ENCODE measurements around the gene ART3.

The ART3 gene

DNA sequence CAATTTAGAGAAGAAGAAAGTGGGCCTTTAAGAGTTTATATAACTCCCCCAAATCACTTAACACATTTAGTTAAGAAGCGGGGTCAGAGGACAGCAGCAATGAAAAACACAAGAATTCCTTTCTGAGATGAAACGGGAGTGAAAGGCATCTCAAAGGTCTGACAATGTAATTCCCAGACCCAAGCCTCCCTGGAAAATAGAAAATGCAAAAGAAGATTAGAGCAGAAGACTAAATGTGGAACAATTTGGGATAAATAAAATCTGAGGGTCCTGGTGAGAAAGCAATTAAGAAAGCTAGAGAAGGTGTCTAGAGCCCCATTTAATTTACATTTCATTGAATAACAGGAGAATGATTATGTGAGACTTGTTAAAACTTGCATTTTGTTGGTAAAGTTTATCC is 19.1 kb upstream of the ART3 start:
- no peaks in the 10 kb centered on the region for H3K4me1 ChIP-seq (ENCODE audit: control insufficient read depth in 1 of 2, insufficient read depth in 1 of 2, low read depth in 1 of 2, low read length in 1 of 2)
- TF ChIP-seq, protein P1, sequence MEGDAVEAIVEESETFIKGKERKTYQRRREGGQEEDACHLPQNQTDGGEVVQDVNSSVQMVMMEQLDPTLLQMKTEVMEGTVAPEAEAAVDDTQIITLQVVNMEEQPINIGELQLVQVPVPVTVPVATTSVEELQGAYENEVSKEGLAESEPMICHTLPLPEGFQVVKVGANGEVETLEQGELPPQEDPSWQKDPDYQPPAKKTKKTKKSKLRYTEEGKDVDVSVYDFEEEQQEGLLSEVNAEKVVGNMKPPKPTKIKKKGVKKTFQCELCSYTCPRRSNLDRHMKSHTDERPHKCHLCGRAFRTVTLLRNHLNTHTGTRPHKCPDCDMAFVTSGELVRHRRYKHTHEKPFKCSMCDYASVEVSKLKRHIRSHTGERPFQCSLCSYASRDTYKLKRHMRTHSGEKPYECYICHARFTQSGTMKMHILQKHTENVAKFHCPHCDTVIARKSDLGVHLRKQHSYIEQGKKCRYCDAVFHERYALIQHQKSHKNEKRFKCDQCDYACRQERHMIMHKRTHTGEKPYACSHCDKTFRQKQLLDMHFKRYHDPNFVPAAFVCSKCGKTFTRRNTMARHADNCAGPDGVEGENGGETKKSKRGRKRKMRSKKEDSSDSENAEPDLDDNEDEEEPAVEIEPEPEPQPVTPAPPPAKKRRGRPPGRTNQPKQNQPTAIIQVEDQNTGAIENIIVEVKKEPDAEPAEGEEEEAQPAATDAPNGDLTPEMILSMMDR (IDR thresholded peaks at IDR 0.05) = no peak
- H3K4me3 ChIP-seq (ENCODE audit: low read depth in 1 of 2, low read length in 1 of 2) = no peak overlapping the region
- no peaks in the 10 kb centered on the region for H3K36me3 ChIP-seq
- no peaks in the 10 kb centered on the region for H3K9me3 ChIP-seq
- H3K27me3 ChIP-seq = peaks cover 35% of the 10 kb centered on the region
- no peak overlapping the region for H3K27ac ChIP-seq

DNA sequence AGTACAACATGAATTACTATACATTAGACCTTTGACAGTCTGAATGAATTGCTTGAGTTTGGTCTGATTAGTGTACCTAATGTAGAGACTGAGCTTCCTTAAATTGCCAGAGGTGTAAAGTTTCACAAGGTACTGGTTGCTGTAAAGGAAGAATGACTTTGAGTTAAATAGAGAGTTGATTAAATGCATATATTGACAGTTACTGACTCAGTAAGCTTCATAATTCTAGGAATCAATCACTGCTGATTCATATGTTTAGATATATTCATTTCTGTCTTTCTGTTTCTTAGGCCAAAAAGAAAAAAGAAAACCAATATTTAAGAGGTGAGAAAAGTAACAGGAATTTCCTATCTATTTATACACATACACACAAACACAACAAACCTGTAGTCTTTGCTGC is 16.2 kb upstream of the ART3 start:
- H3K4me3 ChIP-seq (ENCODE audit: low read depth in 1 of 2, low read length in 1 of 2) = no peak overlapping the region
- no peaks in the 10 kb centered on the region for H3K4me1 ChIP-seq (ENCODE audit: control insufficient read depth in 1 of 2, insufficient read depth in 1 of 2, low read depth in 1 of 2, low read length in 1 of 2)
- TF ChIP-seq, protein P1 (IDR thresholded peaks at IDR 0.05) = no peak
- no peaks in the 10 kb centered on the region for H3K9me3 ChIP-seq
- no peaks in the 10 kb centered on the region for H3K36me3 ChIP-seq
- no peak overlapping the region for H3K27ac ChIP-seq
- H3K27me3 ChIP-seq = peaks cover 35% of the 10 kb centered on the region

DNA sequence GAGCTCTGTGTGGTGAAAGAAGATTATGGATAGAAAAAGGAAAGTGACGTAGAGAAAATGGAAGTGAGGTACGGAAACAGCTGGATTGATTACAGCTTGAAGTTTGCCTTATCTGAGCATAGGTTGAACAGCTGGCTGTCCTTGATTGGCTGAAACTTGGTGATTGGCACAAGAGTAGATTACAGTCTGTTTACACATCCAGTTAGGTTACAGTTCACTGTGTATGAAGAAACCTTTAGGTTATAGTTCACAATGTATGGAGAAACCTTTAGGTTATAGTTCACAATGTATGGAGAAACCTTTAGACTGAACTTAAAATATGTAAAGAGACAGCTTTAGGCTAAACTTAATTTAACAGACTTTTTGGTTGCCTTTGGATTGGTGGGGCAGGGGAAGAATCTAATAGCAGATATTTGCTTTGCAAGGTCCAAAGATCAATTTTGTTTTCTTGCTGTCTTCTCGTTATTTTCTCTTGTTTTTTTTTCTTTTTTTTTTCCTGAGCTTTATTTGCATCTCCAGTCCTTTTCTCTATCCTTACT is 15.6 kb upstream of the ART3 start:
- H3K27ac ChIP-seq = no peak overlapping the region
- H3K4me3 ChIP-seq (ENCODE audit: low read depth in 1 of 2, low read length in 1 of 2) = no peak overlapping the region
- H3K4me1 ChIP-seq (ENCODE audit: control insufficient read depth in 1 of 2, insufficient read depth in 1 of 2, low read depth in 1 of 2, low read length in 1 of 2) = no peaks in the 10 kb centered on the region
- H3K9me3 ChIP-seq = no peaks in the 10 kb centered on the region
- peaks cover 35% of the 10 kb centered on the region for H3K27me3 ChIP-seq
- TF ChIP-seq, protein P1 (IDR thresholded peaks at IDR 0.05) = no peak
- H3K36me3 ChIP-seq = no peaks in the 10 kb centered on the region

DNA sequence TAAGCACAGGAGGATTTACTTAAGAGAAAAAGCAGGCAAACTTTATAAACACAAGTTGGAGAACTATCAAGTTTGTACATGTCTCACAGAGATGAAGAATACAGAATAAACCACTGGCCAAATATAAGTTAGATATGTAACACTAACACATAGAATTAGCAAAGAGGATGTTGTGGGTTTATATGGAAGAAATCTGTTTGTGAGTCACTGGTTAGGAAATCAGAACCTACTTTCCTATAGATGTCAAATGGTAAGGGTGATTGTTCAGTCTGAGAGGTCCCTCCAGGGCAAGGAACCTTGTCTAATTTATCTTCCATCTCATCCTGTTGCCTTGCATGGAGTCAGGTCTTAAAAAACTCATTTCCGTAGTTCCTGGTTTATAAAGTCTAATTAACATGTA is 14.8 kb upstream of the ART3 start:
- TF ChIP-seq, protein P1 (IDR thresholded peaks at IDR 0.05) = no peak
- H3K27ac ChIP-seq = no peak overlapping the region
- no peaks in the 10 kb centered on the region for H3K36me3 ChIP-seq
- H3K27me3 ChIP-seq = peaks cover 35% of the 10 kb centered on the region
- no peaks in the 10 kb centered on the region for H3K4me1 ChIP-seq (ENCODE audit: control insufficient read depth in 1 of 2, insufficient read depth in 1 of 2, low read depth in 1 of 2, low read length in 1 of 2)
- no peak overlapping the region for H3K4me3 ChIP-seq (ENCODE audit: low read depth in 1 of 2, low read length in 1 of 2)
- H3K9me3 ChIP-seq = no peaks in the 10 kb centered on the region

DNA sequence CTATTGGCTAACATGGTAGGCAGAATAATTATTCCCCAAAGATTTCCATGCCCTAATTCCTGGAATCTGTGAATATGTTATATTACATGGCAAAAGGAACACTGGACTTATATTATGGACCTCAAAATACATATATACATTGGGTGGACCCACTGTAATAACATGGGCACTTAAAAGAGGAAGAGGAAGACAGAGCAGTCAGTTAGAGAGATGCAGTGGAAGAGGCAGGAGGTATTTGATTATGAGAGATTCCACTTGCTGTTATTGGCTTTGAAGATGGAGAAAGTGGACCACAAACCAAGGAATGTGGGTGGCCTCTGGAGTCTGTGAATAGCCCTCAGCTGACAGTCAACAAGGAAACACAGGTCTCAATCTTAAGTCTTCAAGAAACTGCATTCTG is 14.0 kb upstream of the ART3 start:
- Histone ChIP-seq H3K4me3 (ENCODE audit: low read depth in 1 of 2, low read length in 1 of 2) (no peak overlapping the region), H3K27me3 (peaks cover 35% of the 10 kb centered on the region), H3K4me1 (ENCODE audit: control insufficient read depth in 1 of 2, insufficient read depth in 1 of 2, low read depth in 1 of 2, low read length in 1 of 2) (no peaks in the 10 kb centered on the region), H3K36me3 (no peaks in the 10 kb centered on the region), H3K27ac (no peak overlapping the region), H3K9me3 (no peaks in the 10 kb centered on the region)
- TF ChIP-seq, protein P1 (IDR thresholded peaks at IDR 0.05) = no peak

DNA sequence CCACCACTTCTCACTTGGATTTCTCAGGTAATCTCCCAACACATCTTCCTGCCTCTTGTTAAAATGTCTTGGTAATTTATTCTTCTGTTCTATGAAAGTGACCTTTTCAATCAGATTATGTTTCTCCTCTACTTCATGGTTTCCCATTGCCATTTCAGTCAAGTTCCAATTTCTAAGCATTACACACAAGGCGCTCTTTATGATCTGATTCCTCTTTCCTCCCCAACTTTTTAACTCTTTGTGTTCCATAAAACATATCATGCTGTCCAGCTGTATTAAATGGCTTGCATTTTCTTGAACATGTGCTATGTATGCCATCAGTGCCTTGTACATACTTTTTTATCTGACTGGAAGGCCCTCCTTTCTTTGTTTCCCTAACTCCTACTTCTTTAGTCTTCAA is 13.1 kb upstream of the ART3 start:
- Histone ChIP-seq H3K4me1 (ENCODE audit: control insufficient read depth in 1 of 2, insufficient read depth in 1 of 2, low read depth in 1 of 2, low read length in 1 of 2) (no peaks in the 10 kb centered on the region), H3K36me3 (no peaks in the 10 kb centered on the region), H3K4me3 (ENCODE audit: low read depth in 1 of 2, low read length in 1 of 2) (no peak overlapping the region), H3K27me3 (peaks cover 33% of the 10 kb centered on the region), H3K27ac (no peak overlapping the region), H3K9me3 (no peaks in the 10 kb centered on the region)
- TF ChIP-seq, protein P1 (IDR thresholded peaks at IDR 0.05) = no peak
